Mucosa of rectum (tissue), 2 donors: ENCODE measurements around the gene NXPE4.
"Not testable (repeated sequence)": the region's sequence is repeated elsewhere in the genome, so short reads cannot be mapped to it uniquely, and the experiment has no call there.

Source experiments
- H3K27ac ChIP-seq, 2 donors: one replicate each; pipeline ENCODE4 v1.7.0; 2013; ENCODE audit warnings: inconsistent platforms in 2 of 2, low read depth in 2 of 2, low read length in 2 of 2
- H3K27me3 ChIP-seq, 2 donors: one replicate each; pipeline ENCODE4 v1.7.0; 2013; ENCODE audit warnings: low read length in 2 of 2; ENCODE audit not compliant: control insufficient read depth in 2 of 2, insufficient read depth in 2 of 2
- H3K36me3 ChIP-seq, 2 donors: one replicate each; pipeline ENCODE4 v1.7.0; 2013; ENCODE audit warnings: low read length in 2 of 2; ENCODE audit not compliant: control insufficient read depth in 2 of 2, insufficient read depth in 2 of 2
- H3K4me1 ChIP-seq, 2 donors: one replicate each; pipeline ENCODE4 v1.7.0; 2013; ENCODE audit warnings: low read length in 2 of 2, mild to moderate bottlenecking in 1 of 2; ENCODE audit not compliant: control insufficient read depth in 2 of 2, insufficient read depth in 2 of 2
- H3K4me3 ChIP-seq, 2 donors: one replicate each; pipeline ENCODE4 v1.7.0; 2013; ENCODE audit warnings: low read length in 2 of 2
- H3K9ac ChIP-seq, 2 donors: one replicate each; pipeline ENCODE4 v1.7.0; 2013; ENCODE audit warnings: low read length in 2 of 2, low read depth in 1 of 2, mild to moderate bottlenecking in 1 of 2
- H3K9me3 ChIP-seq, 2 donors: one replicate each; pipeline ENCODE4 v1.7.0; 2013; ENCODE audit warnings: low read length in 2 of 2; ENCODE audit not compliant: control insufficient read depth in 2 of 2
- donor health status: healthy.
- donor health status: Normal muscosa, but diverticular disease.

Gene NXPE4

DNA sequence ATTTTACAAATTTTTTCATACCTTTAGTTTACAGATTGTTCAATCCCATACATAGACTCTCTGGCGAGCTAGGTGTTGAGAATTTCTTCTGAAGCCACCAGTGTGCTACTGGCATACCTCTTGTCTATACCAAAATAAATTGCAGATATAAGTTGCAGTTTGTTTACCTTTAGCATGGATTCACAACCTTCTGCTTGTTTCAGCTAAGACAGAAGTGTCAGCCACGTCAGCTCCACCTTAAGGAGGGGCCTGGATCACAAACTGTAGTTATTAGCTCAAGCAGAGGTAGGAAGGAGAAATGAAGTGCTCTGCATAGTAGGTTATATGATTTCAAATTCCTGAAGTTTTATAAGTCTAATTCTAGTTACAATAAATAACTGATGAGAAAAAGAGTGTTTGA, at the start of gene NXPE4:
Gene NXPE4 (minus strand): TSS at position 216 of the 400 bp plus-strand sequence. CDS start 1,027 bp downstream, outside the sequence.
- Histone ChIP-seq H3K36me3 (peaks cover under 1 to 3% of the 10 kb centered on the region in 2 donors), H3K9me3 (no peaks in the 10 kb centered on the region), H3K27me3 (no peaks in the 10 kb centered on the region), H3K9ac (peak within 1 kb of the TSS; percentile 72 to 81), H3K4me3 (peak within 1 kb of the TSS; percentile 56 to 83), H3K27ac (peak within 1 kb of the TSS; percentile 74 to 80), H3K4me1 (peaks cover 3 to 13% of the 10 kb centered on the region in 2 donors)

GRCh38 chr11:114639440-114639839, 43.9 kb upstream of the NXPE4 start:
- not testable (repeated sequence) for H3K27ac ChIP-seq, H3K9me3 ChIP-seq
- peaks cover 11 to 13% of the 10 kb centered on the region in 2 donors for H3K36me3 ChIP-seq

DNA sequence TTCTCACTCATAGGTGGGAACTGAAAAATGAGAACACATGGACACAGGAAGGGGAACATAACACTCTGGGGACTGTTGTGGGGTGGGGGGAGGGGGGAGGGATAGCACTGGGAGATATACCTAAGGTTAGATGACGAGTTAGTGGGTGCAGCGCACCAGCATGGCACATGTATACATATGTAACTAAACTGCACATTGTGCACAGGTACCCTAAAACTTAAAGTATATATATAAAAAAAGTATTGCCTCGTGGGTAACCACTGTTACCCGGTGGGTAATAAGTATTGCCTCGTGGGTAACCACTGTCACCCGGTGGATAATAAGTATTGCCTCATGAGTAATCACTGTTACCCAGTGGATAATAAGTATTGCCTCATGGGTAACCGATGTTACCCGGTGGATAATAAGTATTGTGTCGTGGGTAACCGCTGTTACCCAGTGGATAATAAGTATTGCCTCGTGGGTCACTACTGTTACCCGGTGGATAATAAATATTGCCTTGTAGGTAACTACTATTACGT, 35.9 kb upstream of the NXPE4 start:
- H3K27ac ChIP-seq, H3K4me3 ChIP-seq, H3K27me3 ChIP-seq, H3K9ac ChIP-seq, H3K9me3 ChIP-seq, H3K36me3 ChIP-seq, H3K4me1 ChIP-seq: not testable (repeated sequence)

More at GRCh38 chr11:114639440-114639839, 43.9 kb upstream of the NXPE4 start:
- H3K4me3 ChIP-seq, H3K4me1 ChIP-seq, H3K27me3 ChIP-seq, H3K9ac ChIP-seq: not testable (repeated sequence)

DNA sequence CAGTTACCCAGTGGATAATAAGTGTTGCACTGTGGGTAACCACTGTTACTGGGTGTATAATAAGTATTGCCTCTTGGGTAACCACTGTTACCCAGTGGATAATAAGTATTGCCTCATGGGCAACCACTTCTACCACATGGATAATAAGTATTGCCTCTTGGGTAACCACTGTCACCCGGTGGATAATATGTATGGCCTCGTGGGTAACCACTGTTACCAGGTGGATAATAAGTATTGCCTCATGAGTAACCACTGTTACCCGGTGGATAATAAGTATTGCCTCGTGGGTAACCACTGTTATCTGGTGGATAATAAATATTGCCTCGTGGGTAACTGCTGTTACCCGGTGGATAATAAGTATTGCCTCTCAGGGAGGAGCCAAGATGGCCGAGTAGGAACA, 29.7 kb upstream of the NXPE4 start:
- H3K27me3 ChIP-seq: no peaks in the 10 kb centered on the region
- no peaks in the 10 kb centered on the region for H3K4me1 ChIP-seq
- H3K4me3 ChIP-seq: no peak overlapping the region
- H3K9ac ChIP-seq: no peak overlapping the region
- H3K9me3 ChIP-seq: peaks cover 5% of the 10 kb centered on the region in 2 donors
- H3K36me3 ChIP-seq: peaks cover 25 to 33% of the 10 kb centered on the region in 2 donors
- H3K27ac ChIP-seq: no peak overlapping the region

- Histone ChIP-seq H3K36me3 (peaks cover 25 to 35% of the 10 kb centered on the region in 2 donors), H3K4me3 (no peak overlapping the region), H3K9ac (no peak overlapping the region), H3K27me3 (no peaks in the 10 kb centered on the region), H3K27ac (no peak overlapping the region), H3K9me3 (peaks cover 5% of the 10 kb centered on the region in 2 donors), H3K4me1 (no peaks in the 10 kb centered on the region)
Observed at GRCh38 chr11:114624455-114625207, 29.0 kb upstream of the NXPE4 start.

DNA sequence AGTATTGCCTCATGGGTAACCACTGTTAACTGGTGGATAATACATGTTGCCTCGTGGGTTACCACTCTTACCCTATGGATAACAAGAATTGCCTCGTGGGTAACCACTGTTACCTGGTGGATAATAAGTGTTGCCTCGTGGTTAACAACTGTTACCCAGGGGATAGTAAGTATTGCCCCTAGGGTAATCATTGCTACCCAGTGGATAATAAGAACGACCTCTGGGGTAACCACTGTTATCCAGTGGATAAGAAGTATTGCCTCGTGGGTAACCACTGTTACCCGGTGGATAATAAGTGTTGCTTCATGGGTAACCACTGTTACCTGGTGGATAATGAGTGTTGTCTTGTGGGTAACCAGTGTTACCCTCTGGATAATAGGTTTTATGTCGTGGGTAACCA, 28.1 kb upstream of the NXPE4 start:
- Histone ChIP-seq H3K27me3 (no peaks in the 10 kb centered on the region), H3K36me3 (peaks cover 25 to 37% of the 10 kb centered on the region in 2 donors), H3K9me3 (peaks cover 5% of the 10 kb centered on the region in 2 donors), H3K4me1 (no peaks in the 10 kb centered on the region), H3K4me3 (no peak overlapping the region), H3K9ac (no peak overlapping the region), H3K27ac (no peak overlapping the region)

- H3K9ac ChIP-seq: no peak overlapping the region
- H3K27me3 ChIP-seq: no peaks in the 10 kb centered on the region
- H3K4me1 ChIP-seq: no peaks in the 10 kb centered on the region
- H3K36me3 ChIP-seq: peaks cover 25 to 38% of the 10 kb centered on the region in 2 donors
- H3K27ac ChIP-seq: no peak overlapping the region
- H3K9me3 ChIP-seq: peaks cover 5% of the 10 kb centered on the region in 2 donors
- H3K4me3 ChIP-seq: no peak overlapping the region
Observed at GRCh38 chr11:114622858-114623257, 27.3 kb upstream of the NXPE4 start.

DNA sequence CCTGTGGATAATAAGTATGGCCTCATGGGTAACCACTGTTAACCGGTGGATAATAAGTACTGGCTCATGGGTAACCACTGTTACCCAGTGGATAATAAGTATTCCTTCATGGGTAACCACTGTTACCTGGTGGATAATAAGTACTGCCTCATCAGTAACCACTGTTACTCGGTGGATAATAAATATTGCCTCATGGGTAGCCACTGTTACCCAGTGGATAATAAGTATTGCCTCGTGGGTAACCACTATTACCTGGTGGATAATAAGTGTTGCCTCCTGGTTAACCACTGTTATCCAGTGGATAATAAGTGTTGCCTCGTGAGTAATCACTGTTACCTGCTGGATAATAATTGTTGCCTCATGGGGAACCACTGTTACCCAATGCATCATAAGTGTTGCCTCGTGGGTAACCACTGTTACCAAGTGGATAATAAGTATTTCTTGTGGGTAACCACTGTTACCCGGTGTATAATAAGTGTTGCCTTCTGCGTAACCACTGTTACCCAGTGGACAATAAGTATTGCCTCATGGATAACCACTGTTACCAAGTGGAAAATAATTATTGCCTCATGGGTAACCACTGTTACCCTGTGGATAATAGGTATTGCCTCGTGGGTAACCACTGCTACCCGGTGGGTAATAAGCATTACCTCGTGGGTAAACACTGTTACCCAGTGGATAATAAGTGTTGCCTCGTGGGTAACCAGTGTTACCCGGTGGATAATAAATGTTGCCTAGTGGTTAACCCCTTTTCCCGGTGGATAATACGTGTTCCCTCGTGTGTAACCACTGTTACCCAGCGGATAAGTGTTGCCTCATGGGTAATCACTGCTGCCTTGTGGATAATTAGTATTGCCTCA, 26.6 kb upstream of the NXPE4 start:
- Histone ChIP-seq H3K9ac (no peak overlapping the region), H3K27me3 (no peaks in the 10 kb centered on the region), H3K27ac (no peak overlapping the region), H3K9me3 (peaks cover 5 to 7% of the 10 kb centered on the region in 2 donors), H3K4me1 (no peaks in the 10 kb centered on the region), H3K4me3 (no peak overlapping the region), H3K36me3 (peaks cover 25 to 38% of the 10 kb centered on the region in 2 donors)

DNA sequence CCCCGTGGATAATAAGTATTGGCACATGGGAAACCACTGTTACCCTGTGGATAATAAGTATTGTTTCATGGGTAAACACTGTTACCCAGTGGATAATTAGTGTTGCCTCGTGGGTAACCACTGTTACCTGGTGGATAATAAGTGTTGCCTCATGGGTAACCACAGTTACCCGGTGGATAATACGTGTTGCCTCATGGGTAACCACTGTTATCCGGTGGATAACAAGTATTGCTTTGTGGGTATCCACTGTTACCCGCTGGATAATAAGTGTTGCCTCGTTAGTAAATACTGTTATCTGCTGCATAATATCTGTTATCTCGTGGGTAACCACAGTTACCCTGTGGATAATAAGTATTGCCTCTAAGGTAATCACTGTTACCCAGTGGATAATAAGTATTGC, 25.5 kb upstream of the NXPE4 start:
- H3K9ac ChIP-seq: no peak overlapping the region
- H3K36me3 ChIP-seq: peaks cover 25 to 40% of the 10 kb centered on the region in 2 donors

GRCh38 chr11:114619659-114620173, 24.1 kb upstream of the NXPE4 start:
- Histone ChIP-seq H3K4me1 (no peaks in the 10 kb centered on the region), H3K9ac (no peak overlapping the region), H3K27me3 (no peaks in the 10 kb centered on the region), H3K4me3 (no peak overlapping the region), H3K27ac (no peak overlapping the region), H3K36me3 (peaks cover 16 to 30% of the 10 kb centered on the region in 2 donors), H3K9me3 (peaks cover 8% of the 10 kb centered on the region in 2 donors)

More for the DNA sequence above, 25.5 kb upstream of the NXPE4 start:
- H3K9me3 ChIP-seq: peaks cover 6 to 8% of the 10 kb centered on the region in 2 donors
- H3K27me3 ChIP-seq: no peaks in the 10 kb centered on the region
- no peak overlapping the region for H3K27ac ChIP-seq
- no peak overlapping the region for H3K4me3 ChIP-seq
- no peaks in the 10 kb centered on the region for H3K4me1 ChIP-seq
